Psoas muscle (tissue), 8 donors: Measurements from ENCODE around the gene RAI1. TPM values are rescaled to one million over a fixed set of nuclear protein-coding genes. Genes with fewer than 3 reads are reported as not detected.

Experiments used
- ATAC-seq, 4 donors: fragments of 200-7000 bp; cut with Tn5 transposase; one replicate each; pipeline ENCODE4 v1.9.1; 2020; ENCODE audit warnings: moderate library complexity in 3 of 4, mild to moderate bottlenecking in 2 of 4
- DNase-seq, 2 donors: peaks; one replicate each; pipeline ENCODE4 v3.0.0-alpha.2; 2020
- H3K27ac ChIP-seq: fragments of 200-600 bp; one replicate; pipeline ENCODE4 v1.8.0; 2022
- H3K27me3 ChIP-seq, 3 donors: fragments of 200-600 bp in 1 of 3; one replicate each; pipeline versions ENCODE4 v1.6.1 to v1.8.0; 2013 to 2022; ENCODE audit warnings: low read length in 2 of 3, mild to moderate bottlenecking in 2 of 3, moderate library complexity in 1 of 3; ENCODE audit not compliant: insufficient read depth in 3 of 3
- H3K36me3 ChIP-seq, 2 donors: fragments of 200-600 bp in 1 of 2; one replicate each; pipeline versions ENCODE4 v1.6.1 to v1.8.0; 2013 to 2022; ENCODE audit warnings: low read depth in 1 of 2, mild to moderate bottlenecking in 1 of 2, moderate library complexity in 1 of 2; ENCODE audit not compliant: insufficient read depth in 1 of 2
- H3K4me1 ChIP-seq: fragments of 200-600 bp; one replicate; pipeline ENCODE4 v1.8.0; 2022
- H3K4me3 ChIP-seq: fragments of 200-600 bp; one replicate; pipeline ENCODE4 v1.8.0; 2022; ENCODE audit warnings: mild to moderate bottlenecking
- H3K9me3 ChIP-seq: fragments of 200-600 bp; one replicate; pipeline ENCODE4 v1.8.0; 2022
- WGBS, 3 donors: extraction: QIAGEN DNeasy Blood & Tissue Kit; methylation state at CpG; one replicate each; pipeline versions ENCODE4 v1.1.6 to v1.1.7; 2013; 5-methylcytosine and 5-hydroxymethylcytosine counted together
- intact Hi-C, 2 donors: fragments of 100-400 bp; cut with DNase I; formaldehyde crosslinking; loops; one replicate each; pipeline versions ENCODE4 v1.11.0 to v1.14.2; 2022
- polyA plus RNA-seq, 3 donors: library from polyadenylated mRNA; stranded (reverse); fragments of 200-250 nt; gene quantifications; one replicate each; pipeline ENCODE4 v1.2.3, GENCODE V29; 2013
- total RNA-seq, 4 donors: library from RNA; stranded (reverse); fragmentation: NEBNext Ultra II Directional in 2 of 4; extraction: Animal tissue kit (Norgen Biotek cat#: 25700) in 2 of 4; gene quantifications; one replicate each; pipeline versions ENCODE4 v1.2.1 to v1.2.4, GENCODE V29; 2021 to 2023
- TF ChIP-seq, protein P1 (sequence below): fragments of 200-600 bp; IDR thresholded peaks from one replicate; pipeline ENCODE4 v1.8.0; 2022; ENCODE audit warnings: antibody characterized with exemption
- donor health status: healthy with polysubstance abuse.
- donor health status: DM: no; HTN: no; CAD: no; lungs with moderate emphysema.
- donor health status: Bipolar disorder and iron deficiency.
- donor health status: healthy.
- donor health status: DM: yes; HTN: yes; CAD: no.
- donor health status: DM: no; HTN: no; CAD: no.
- donor health status: DM: no; HTN: no; CAD: no.
- donor health status: DM: yes; HTN: yes; CAD: no.

RAI1 gene
- total and polyA plus RNA-seq, 7 donors = 4.0 to 9.0 (median 7.1) TPM

GRCh38 chr17:17668358-17668757, 12.9 kb upstream of the RAI1 start:
- H3K36me3 ChIP-seq = no peaks in the 10 kb centered on the region
- no peaks in the 10 kb centered on the region for H3K9me3 ChIP-seq
- TF ChIP-seq, protein P1, sequence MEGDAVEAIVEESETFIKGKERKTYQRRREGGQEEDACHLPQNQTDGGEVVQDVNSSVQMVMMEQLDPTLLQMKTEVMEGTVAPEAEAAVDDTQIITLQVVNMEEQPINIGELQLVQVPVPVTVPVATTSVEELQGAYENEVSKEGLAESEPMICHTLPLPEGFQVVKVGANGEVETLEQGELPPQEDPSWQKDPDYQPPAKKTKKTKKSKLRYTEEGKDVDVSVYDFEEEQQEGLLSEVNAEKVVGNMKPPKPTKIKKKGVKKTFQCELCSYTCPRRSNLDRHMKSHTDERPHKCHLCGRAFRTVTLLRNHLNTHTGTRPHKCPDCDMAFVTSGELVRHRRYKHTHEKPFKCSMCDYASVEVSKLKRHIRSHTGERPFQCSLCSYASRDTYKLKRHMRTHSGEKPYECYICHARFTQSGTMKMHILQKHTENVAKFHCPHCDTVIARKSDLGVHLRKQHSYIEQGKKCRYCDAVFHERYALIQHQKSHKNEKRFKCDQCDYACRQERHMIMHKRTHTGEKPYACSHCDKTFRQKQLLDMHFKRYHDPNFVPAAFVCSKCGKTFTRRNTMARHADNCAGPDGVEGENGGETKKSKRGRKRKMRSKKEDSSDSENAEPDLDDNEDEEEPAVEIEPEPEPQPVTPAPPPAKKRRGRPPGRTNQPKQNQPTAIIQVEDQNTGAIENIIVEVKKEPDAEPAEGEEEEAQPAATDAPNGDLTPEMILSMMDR = no peak
- ATAC-seq (no peak), DNase-seq (peak in 1 of 2 donors; percentile 7)
- peaks cover 0 to 2% (median 0%) of the 10 kb centered on the region in 3 donors for H3K27me3 ChIP-seq
- no peak overlapping the region for H3K27ac ChIP-seq
- H3K4me1 ChIP-seq = peaks cover 9% of the 10 kb centered on the region
- H3K4me3 ChIP-seq = no peak overlapping the region
- intact Hi-C loops = no loop called here
- WGBS, 3 donors = 94 to 98% (median 97%) methylated on average over 3 of the region's 3 CpGs

- WGBS, 3 donors = 60 to 67% (median 66%) methylated on average over 20 of the region's 20 CpGs
- no peaks in the 10 kb centered on the region for H3K36me3 ChIP-seq
- no peak overlapping the region for H3K4me3 ChIP-seq
- H3K9me3 ChIP-seq = no peaks in the 10 kb centered on the region
- TF ChIP-seq, protein P1 = no peak
- H3K27me3 ChIP-seq = no peaks in the 10 kb centered on the region
- H3K27ac ChIP-seq = no peak overlapping the region
- peaks cover 9% of the 10 kb centered on the region for H3K4me1 ChIP-seq
- ATAC-seq (no peak), DNase-seq (peak in 1 of 2 donors; percentile 34)
- intact Hi-C loops = no loop called here
Measured at GRCh38 chr17:17668775-17669579, 12.3 kb upstream of the RAI1 start.

- Histone ChIP-seq H3K9me3 (no peaks in the 10 kb centered on the region), H3K27ac (no peak overlapping the region), H3K36me3 (no peaks in the 10 kb centered on the region), H3K27me3 (no peaks in the 10 kb centered on the region), H3K4me3 (no peak overlapping the region), H3K4me1 (peaks cover 9% of the 10 kb centered on the region)
- no peak for ATAC-seq
- no peak for DNase-seq
- WGBS, 3 donors = 65 to 83% (median 76%) methylated on average over 5 to 6 of the region's 6 CpGs
- intact Hi-C loops = no loop called here
- TF ChIP-seq, protein P1 = no peak
Measured at GRCh38 chr17:17669580-17670235, 11.6 kb upstream of the RAI1 start.

- no peaks in the 10 kb centered on the region for H3K36me3 ChIP-seq
- no peaks in the 10 kb centered on the region for H3K9me3 ChIP-seq
- H3K27ac ChIP-seq = no peak overlapping the region
- 75 to 79% (median 78%) methylated on average over 16 of the region's 16 CpGs for WGBS, 3 donors
- peaks cover 9% of the 10 kb centered on the region for H3K4me1 ChIP-seq
- intact Hi-C loops = no loop called here
- H3K27me3 ChIP-seq = no peaks in the 10 kb centered on the region
- ATAC-seq (no peak), DNase-seq (no peak)
- H3K4me3 ChIP-seq = no peak overlapping the region
- TF ChIP-seq, protein P1 = no peak
Measured at GRCh38 chr17:17670701-17671305, 10.5 kb upstream of the RAI1 start.
